ENCODE measurements around the gene MAN1B1. TPM values are rescaled to one million over a fixed set of nuclear protein-coding genes. Genes with fewer than 3 reads are reported as not detected.
"Not testable (repeated sequence)": the region's sequence is repeated elsewhere in the genome, so short reads cannot be mapped to it uniquely, and the experiment has no call there.

The MAN1B1 gene
- total and polyA plus RNA-seq, 2 of the 8 experiments (the other 6 are each of a cell fraction or from before 2014, with no cell fraction given) = 33.7 to 36.3 TPM

GRCh38 chr9:137118092-137118603 lies 31.4 kb downstream of the MAN1B1 start:
- H2AFZ ChIP-seq (ENCODE audit: low read length); H4K8ac ChIP-seq (ENCODE audit: extremely low read depth, insufficient read depth, low read length); H3K27ac ChIP-seq (ENCODE audit: low read depth, low read length); DNase-seq (ENCODE audit: low read depth in 1 of 2, low spot score in 2 of 2); H3K4ac ChIP-seq (replicated peaks; ENCODE audit: insufficient read length, low read depth, low read length); H4K20me1 ChIP-seq (replicated peaks in 1 of 2; ENCODE audit: control insufficient read depth in 1 of 2, insufficient read depth in 2 of 2, low read length in 2 of 2); H3K79me2 ChIP-seq (ENCODE audit: control insufficient read depth in 1 of 2, insufficient read depth in 2 of 2, low read length in 2 of 2); H2BK20ac ChIP-seq (ENCODE audit: low read length); H3K4me1 ChIP-seq (replicated peaks in 1 of 4; ENCODE audit: control insufficient read depth in 3 of 4, insufficient read depth in 4 of 4, low read length in 3 of 4); H3K14ac ChIP-seq (ENCODE audit: insufficient read length); H3K9me3 ChIP-seq (ENCODE audit: insufficient read depth in 2 of 2, low read depth in 1 of 2, low read length in 1 of 2); H2BK120ac ChIP-seq (replicated peaks; ENCODE audit: low read depth, low read length); H3K4me3 ChIP-seq (ENCODE audit: extremely low read depth in 1 of 4, insufficient read depth in 2 of 4, low read depth in 3 of 4, low read length in 4 of 4); H3K23me2 ChIP-seq (ENCODE audit: low read depth, low read length); H2BK5ac ChIP-seq (ENCODE audit: low read depth, low read length); H2BK15ac ChIP-seq (ENCODE audit: low read length); H2BK12ac ChIP-seq (ENCODE audit: low read depth, low read length); H3K79me1 ChIP-seq (ENCODE audit: low read depth, low read length); H3K9ac ChIP-seq (replicated peaks in 1 of 4; ENCODE audit: extremely low read depth in 1 of 4, low read depth in 3 of 4, low read length in 3 of 4); H3K18ac ChIP-seq (ENCODE audit: extremely low read depth, low read length); FAIRE-seq; H3K23ac ChIP-seq (ENCODE audit: insufficient read length); H4K5ac ChIP-seq (ENCODE audit: insufficient read length, low read depth, low read length); H3K36me3 ChIP-seq (ENCODE audit: control insufficient read depth in 2 of 4, insufficient read depth in 4 of 4, low read length in 3 of 4); H3K4me2 ChIP-seq (ENCODE audit: insufficient read depth in 1 of 2, low read depth in 2 of 2, low read length in 2 of 2); H4K91ac ChIP-seq (replicated peaks; ENCODE audit: insufficient read length, low read length); H3K56ac ChIP-seq (replicated peaks; ENCODE audit: insufficient read length, low read depth, low read length); H2AK5ac ChIP-seq (ENCODE audit: low read depth, low read length): not testable (repeated sequence)
- H3K27me3 ChIP-seq (replicated peaks in 1 of 4; ENCODE audit: control insufficient read depth in 3 of 4, extremely low read depth in 1 of 4, insufficient read depth in 3 of 4, low read length in 3 of 4) = peaks cover 15 to 30% (median 27%) of the 10 kb centered on the region in 4 experiments
- WGBS, 2 experiments (ENCODE audit: extremely low coverage in 1 of 2, insufficient coverage in 1 of 2, insufficient read length in 1 of 2, insufficient replicate concordance in 2 of 2, low coverage in 1 of 2, low lambda C conversion rate in 2 of 2, missing lambda C conversion rate in 1 of 2) = 86% methylated on average over 9 of the region's 12 CpGs; no CpG with 5 or more reads in 1 of the 2 experiments
- POLR2A ChIA-PET (ENCODE audit: partially characterized antibody) = interaction anchor here (1.2 to 1.4 kb wide), 2 partner anchors 12 to 109 kb away, joined by 4 read pairs; partner anchors contain the start of gene RNF224
- CTCF ChIA-PET (ENCODE audit: partially characterized antibody) = interaction anchor here (0.7 to 2.8 kb wide), 26 partner anchors 10 to 248 kb away, joined by 3 to 13 read pairs (median 4); partner anchors contain the start of genes CYSRT1 and SAPCD2
